Activated CD8-positive, alpha-beta memory T cell treated with anti-CD3 and anti-CD28 coated beads, Interleukin-2, amount 50 U/mL, for 24 hours (primary cell): ENCODE measurements around the gene UNC50.

Experiments used
- DNase-seq: peaks from one replicate; pipeline ENCODE4 v3.0.0-alpha.2; 2020; ENCODE audit errors: extremely low read depth

Gene UNC50

GRCh38 chr2:98608116-98608961 is at the start of gene UNC50, which contains the start of gene COA5:
TSS of gene UNC50 (plus strand) at chr2:98608589. CDS start at chr2:98609760, 1,171 bp downstream.
TSS of gene COA5 (minus strand) at chr2:98608512. CDS start at chr2:98608405, 107 bp downstream.
- DNase-seq: peak; percentile 73

GRCh38 chr2:98558852-98559530 is 49.4 kb upstream of the UNC50 start:
- no peak for DNase-seq

- DNase-seq: no peak
Measured at GRCh38 chr2:98559581-98559980, 48.8 kb upstream of the UNC50 start.

GRCh38 chr2:98560256-98560771 is 48.1 kb upstream of the UNC50 start:
- no peak for DNase-seq

- DNase-seq: no peak
Measured at GRCh38 chr2:98561018-98561417, 47.4 kb upstream of the UNC50 start.

GRCh38 chr2:98561902-98562695 is 46.3 kb upstream of the UNC50 start:
- no peak for DNase-seq

GRCh38 chr2:98563394-98563793 is 45.0 kb upstream of the UNC50 start:
- no peak for DNase-seq

- DNase-seq: no peak
Measured at GRCh38 chr2:98564541-98565132, 43.8 kb upstream of the UNC50 start.

- no peak for DNase-seq
Measured at GRCh38 chr2:98565286-98565860, 43.0 kb upstream of the UNC50 start.

- no peak for DNase-seq
Measured at GRCh38 chr2:98565941-98566340, 42.4 kb upstream of the UNC50 start.

GRCh38 chr2:98568161-98568956 is 40.0 kb upstream of the UNC50 start:
- DNase-seq: no peak

- peak; percentile 14 for DNase-seq
Measured at GRCh38 chr2:98569197-98569793, 39.1 kb upstream of the UNC50 start.

GRCh38 chr2:98569915-98570314 is 38.5 kb upstream of the UNC50 start:
- no peak for DNase-seq

GRCh38 chr2:98570356-98570755 is 38.0 kb upstream of the UNC50 start:
- no peak for DNase-seq

GRCh38 chr2:98571121-98571701 is 37.2 kb upstream of the UNC50 start:
- no peak for DNase-seq

GRCh38 chr2:98571796-98572195 is 36.6 kb upstream of the UNC50 start:
- no peak for DNase-seq

GRCh38 chr2:98572211-98572610 is 36.2 kb upstream of the UNC50 start:
- DNase-seq: no peak

- no peak for DNase-seq
Measured at GRCh38 chr2:98572676-98573075, 35.7 kb upstream of the UNC50 start.

GRCh38 chr2:98573426-98573825 is 35.0 kb upstream of the UNC50 start:
- DNase-seq: no peak
